HEK293 (cell line): Measurements from ENCODE around the gene PTGIR.

Experiments used
- FEZF1 ChIP-seq: fragments of 450-650 bp; formaldehyde crosslinking; IDR thresholded peaks from 2 replicates; pipeline ENCODE4 v1.5.1; 2016; ENCODE audit warnings: missing biosample characterization, missing genetic modification characterization
- HOXC10 ChIP-seq: sonication (generic); formaldehyde crosslinking; IDR thresholded peaks from 2 replicates; pipeline ENCODE4 v1.8.1; 2023; ENCODE audit warnings: mild to moderate bottlenecking, missing genetic modification reagents
- ZBTB7A ChIP-seq: fragments of 450-650 bp; formaldehyde crosslinking; IDR thresholded peaks from 2 replicates; pipeline ENCODE4 v1.5.1; 2016; ENCODE audit warnings: low read depth, missing biosample characterization, missing genetic modification characterization
- ZBTB8A ChIP-seq: fragments of 450-650 bp; formaldehyde crosslinking; IDR thresholded peaks from 2 replicates; pipeline ENCODE4 v1.5.1; 2016; ENCODE audit warnings: missing biosample characterization, missing genetic modification characterization
- ZFP37 ChIP-seq: fragments of 450-650 bp; formaldehyde crosslinking; IDR thresholded peaks from 2 replicates; pipeline ENCODE4 v1.5.1; 2016; ENCODE audit warnings: missing biosample characterization, missing genetic modification characterization
- ZNF214 ChIP-seq: fragments of 450-650 bp; formaldehyde crosslinking; IDR thresholded peaks from 2 replicates; pipeline ENCODE4 v1.5.1; 2017; ENCODE audit warnings: missing biosample characterization, mild to moderate bottlenecking, missing genetic modification characterization, borderline replicate concordance
- ZNF350 ChIP-seq: fragments of 450-650 bp; formaldehyde crosslinking; IDR thresholded peaks from 2 replicates; pipeline ENCODE4 v1.5.0; 2017; ENCODE audit warnings: missing biosample characterization, mild to moderate bottlenecking, missing genetic modification characterization
- TF ChIP-seq, protein P1 (sequence below): fragments of 450-650 bp; formaldehyde crosslinking; IDR thresholded peaks from 2 replicates; pipeline ENCODE4 v1.5.1; 2016; ENCODE audit warnings: missing biosample characterization, missing genetic modification characterization
- TF ChIP-seq, protein P2 (sequence below): fragments of 450-650 bp; formaldehyde crosslinking; optimal IDR thresholded peaks from 2 replicates; pipeline ENCODE3; 2016; ENCODE audit warnings: missing biosample characterization, mild to moderate bottlenecking, missing genetic modification characterization
- TF ChIP-seq, protein P3 (sequence below): fragments of 450-650 bp; formaldehyde crosslinking; IDR thresholded peaks from 2 replicates; pipeline ENCODE4 v1.5.1; 2016; ENCODE audit warnings: missing biosample characterization, missing genetic modification characterization

DNA sequence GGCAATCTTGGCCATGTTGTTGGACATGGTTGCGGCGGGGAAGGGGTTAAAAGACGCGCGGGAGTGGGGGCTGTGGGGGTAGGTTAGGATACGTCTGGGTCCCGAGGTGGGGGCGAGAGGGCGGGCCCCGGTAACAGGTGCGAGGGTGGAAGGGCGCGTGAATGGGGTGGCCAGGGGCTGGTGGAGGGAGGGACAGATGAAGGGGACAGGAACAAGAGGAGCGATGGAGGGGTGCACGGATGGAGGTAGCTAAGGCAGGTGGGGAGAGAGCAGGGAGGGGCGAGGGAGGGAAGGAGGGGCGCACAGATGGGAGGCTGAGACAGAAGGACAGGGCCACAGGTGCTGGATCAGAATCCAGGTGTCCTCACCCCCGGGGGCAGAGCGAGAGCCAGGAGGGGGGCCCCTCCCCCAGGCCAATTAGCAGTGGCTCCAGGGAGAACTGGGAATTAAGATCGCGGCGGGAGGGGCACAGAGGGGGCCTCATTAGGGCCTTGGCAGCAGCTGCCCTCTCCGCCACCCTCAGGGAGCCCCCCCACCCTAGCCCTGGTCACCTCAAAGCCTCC, 9.8 kb upstream of the PTGIR start:
- TF ChIP-seq ZBTB8A (tag by site-specific recombination) (no peak), ZNF214 (tag by site-specific recombination) (no peak), ZNF350 (no peak), FEZF1 (no peak), HOXC10 (CRISPR knock-in tag) (no peak), ZFP37 (tag by site-specific recombination) (no peak), ZBTB7A (tag by site-specific recombination) (no peak)
- TF ChIP-seq, protein P1, sequence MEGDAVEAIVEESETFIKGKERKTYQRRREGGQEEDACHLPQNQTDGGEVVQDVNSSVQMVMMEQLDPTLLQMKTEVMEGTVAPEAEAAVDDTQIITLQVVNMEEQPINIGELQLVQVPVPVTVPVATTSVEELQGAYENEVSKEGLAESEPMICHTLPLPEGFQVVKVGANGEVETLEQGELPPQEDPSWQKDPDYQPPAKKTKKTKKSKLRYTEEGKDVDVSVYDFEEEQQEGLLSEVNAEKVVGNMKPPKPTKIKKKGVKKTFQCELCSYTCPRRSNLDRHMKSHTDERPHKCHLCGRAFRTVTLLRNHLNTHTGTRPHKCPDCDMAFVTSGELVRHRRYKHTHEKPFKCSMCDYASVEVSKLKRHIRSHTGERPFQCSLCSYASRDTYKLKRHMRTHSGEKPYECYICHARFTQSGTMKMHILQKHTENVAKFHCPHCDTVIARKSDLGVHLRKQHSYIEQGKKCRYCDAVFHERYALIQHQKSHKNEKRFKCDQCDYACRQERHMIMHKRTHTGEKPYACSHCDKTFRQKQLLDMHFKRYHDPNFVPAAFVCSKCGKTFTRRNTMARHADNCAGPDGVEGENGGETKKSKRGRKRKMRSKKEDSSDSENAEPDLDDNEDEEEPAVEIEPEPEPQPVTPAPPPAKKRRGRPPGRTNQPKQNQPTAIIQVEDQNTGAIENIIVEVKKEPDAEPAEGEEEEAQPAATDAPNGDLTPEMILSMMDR (tag by site-specific recombination), result no peak
- TF ChIP-seq, protein P2, sequence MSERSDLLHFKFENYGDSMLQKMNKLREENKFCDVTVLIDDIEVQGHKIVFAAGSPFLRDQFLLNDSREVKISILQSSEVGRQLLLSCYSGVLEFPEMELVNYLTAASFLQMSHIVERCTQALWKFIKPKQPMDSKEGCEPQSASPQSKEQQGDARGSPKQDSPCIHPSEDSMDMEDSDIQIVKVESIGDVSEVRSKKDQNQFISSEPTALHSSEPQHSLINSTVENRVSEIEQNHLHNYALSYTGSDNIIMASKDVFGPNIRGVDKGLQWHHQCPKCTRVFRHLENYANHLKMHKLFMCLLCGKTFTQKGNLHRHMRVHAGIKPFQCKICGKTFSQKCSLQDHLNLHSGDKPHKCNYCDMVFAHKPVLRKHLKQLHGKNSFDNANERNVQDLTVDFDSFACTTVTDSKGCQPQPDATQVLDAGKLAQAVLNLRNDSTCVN (tag by site-specific recombination), result no peak
- TF ChIP-seq, protein P3, sequence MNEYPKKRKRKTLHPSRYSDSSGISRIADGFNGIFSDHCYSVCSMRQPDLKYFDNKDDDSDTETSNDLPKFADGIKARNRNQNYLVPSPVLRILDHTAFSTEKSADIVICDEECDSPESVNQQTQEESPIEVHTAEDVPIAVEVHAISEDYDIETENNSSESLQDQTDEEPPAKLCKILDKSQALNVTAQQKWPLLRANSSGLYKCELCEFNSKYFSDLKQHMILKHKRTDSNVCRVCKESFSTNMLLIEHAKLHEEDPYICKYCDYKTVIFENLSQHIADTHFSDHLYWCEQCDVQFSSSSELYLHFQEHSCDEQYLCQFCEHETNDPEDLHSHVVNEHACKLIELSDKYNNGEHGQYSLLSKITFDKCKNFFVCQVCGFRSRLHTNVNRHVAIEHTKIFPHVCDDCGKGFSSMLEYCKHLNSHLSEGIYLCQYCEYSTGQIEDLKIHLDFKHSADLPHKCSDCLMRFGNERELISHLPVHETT (tag by site-specific recombination), result no peak
